HL-60 (cell line): Measurements from ENCODE around the gene SDE2.
"Not testable (repeated sequence)": the region's sequence is repeated elsewhere in the genome, so short reads cannot be mapped to it uniquely, and the experiment has no call there.

ENCODE experiments used
- DNase-seq, 2 experiments: peaks; one replicate each; pipeline ENCODE4 v3.0.0-alpha.2; 2010 to 2020; ENCODE audit warnings: low read depth in 1 of 2, low spot score in 1 of 2
- H3K27ac ChIP-seq: fragments of 250-450 bp; sonication (Bioruptor Pico); replicated peaks from 2 replicates; pipeline ENCODE4 v1.5.1; 2020; ENCODE audit warnings: mild to moderate bottlenecking, moderate library complexity
- H3K27me3 ChIP-seq: fragments of 250-450 bp; sonication (Bioruptor Pico); 2 replicates; pipeline ENCODE4 v1.5.1; 2021; ENCODE audit warnings: mild to moderate bottlenecking, moderate library complexity; ENCODE audit not compliant: insufficient read depth, poor library complexity, severe bottlenecking
- H3K4me3 ChIP-seq: replicated peaks from 2 replicates; pipeline ENCODE4 v1.5.1; 2011; ENCODE audit warnings: mild to moderate bottlenecking, control low read depth, low read length; ENCODE audit not compliant: insufficient read depth
- GABPA ChIP-seq: IDR thresholded peaks from 2 replicates; pipeline ENCODE4 v1.6.1; 2012; ENCODE audit warnings: low read depth
- POLR2AphosphoS5 ChIP-seq: IDR thresholded peaks from 2 replicates; pipeline ENCODE4 v1.6.1; 2012; ENCODE audit warnings: low read depth
- SPI1 ChIP-seq: IDR thresholded peaks from 2 replicates; pipeline ENCODE4 v1.6.1; 2012; ENCODE audit warnings: low read depth, mild to moderate bottlenecking, borderline replicate concordance
- TF ChIP-seq, protein P1 (sequence below): IDR thresholded peaks from 2 replicates; pipeline ENCODE4 v1.6.1; 2012; ENCODE audit warnings: low read depth; ENCODE audit not compliant: insufficient replicate concordance
- TF ChIP-seq, protein P2 (sequence below): IDR thresholded peaks from one replicate; pipeline ENCODE4 v1.5.1; 2011; ENCODE audit warnings: low read length, control low read depth, inconsistent platforms; ENCODE audit not compliant: insufficient read depth

SDE2 gene

DNA sequence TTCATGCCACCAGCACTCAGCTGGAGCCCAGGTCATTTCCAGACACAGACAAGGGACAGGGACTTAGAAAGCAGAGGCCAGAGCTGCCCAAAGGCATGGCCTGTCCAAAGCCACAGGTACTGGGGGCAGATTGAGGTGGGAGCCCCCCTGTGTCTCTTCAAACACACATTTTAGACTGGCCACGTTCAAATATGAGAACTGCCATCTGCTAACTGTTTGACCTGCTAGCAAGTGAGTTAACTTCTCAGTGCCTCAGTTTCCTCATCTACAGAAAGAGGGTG lies 57.3 kb downstream of the SDE2 start:
- no peaks in the 10 kb centered on the region for H3K27me3 ChIP-seq
- H3K4me3 ChIP-seq, result no peak overlapping the region
- H3K27ac ChIP-seq, result no peak overlapping the region
- no peak for DNase-seq
- TF ChIP-seq GABPA (no peak), POLR2AphosphoS5 (no peak), SPI1 (no peak)
- TF ChIP-seq, protein P1, sequence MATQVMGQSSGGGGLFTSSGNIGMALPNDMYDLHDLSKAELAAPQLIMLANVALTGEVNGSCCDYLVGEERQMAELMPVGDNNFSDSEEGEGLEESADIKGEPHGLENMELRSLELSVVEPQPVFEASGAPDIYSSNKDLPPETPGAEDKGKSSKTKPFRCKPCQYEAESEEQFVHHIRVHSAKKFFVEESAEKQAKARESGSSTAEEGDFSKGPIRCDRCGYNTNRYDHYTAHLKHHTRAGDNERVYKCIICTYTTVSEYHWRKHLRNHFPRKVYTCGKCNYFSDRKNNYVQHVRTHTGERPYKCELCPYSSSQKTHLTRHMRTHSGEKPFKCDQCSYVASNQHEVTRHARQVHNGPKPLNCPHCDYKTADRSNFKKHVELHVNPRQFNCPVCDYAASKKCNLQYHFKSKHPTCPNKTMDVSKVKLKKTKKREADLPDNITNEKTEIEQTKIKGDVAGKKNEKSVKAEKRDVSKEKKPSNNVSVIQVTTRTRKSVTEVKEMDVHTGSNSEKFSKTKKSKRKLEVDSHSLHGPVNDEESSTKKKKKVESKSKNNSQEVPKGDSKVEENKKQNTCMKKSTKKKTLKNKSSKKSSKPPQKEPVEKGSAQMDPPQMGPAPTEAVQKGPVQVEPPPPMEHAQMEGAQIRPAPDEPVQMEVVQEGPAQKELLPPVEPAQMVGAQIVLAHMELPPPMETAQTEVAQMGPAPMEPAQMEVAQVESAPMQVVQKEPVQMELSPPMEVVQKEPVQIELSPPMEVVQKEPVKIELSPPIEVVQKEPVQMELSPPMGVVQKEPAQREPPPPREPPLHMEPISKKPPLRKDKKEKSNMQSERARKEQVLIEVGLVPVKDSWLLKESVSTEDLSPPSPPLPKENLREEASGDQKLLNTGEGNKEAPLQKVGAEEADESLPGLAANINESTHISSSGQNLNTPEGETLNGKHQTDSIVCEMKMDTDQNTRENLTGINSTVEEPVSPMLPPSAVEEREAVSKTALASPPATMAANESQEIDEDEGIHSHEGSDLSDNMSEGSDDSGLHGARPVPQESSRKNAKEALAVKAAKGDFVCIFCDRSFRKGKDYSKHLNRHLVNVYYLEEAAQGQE, result no peak
- TF ChIP-seq, protein P2, sequence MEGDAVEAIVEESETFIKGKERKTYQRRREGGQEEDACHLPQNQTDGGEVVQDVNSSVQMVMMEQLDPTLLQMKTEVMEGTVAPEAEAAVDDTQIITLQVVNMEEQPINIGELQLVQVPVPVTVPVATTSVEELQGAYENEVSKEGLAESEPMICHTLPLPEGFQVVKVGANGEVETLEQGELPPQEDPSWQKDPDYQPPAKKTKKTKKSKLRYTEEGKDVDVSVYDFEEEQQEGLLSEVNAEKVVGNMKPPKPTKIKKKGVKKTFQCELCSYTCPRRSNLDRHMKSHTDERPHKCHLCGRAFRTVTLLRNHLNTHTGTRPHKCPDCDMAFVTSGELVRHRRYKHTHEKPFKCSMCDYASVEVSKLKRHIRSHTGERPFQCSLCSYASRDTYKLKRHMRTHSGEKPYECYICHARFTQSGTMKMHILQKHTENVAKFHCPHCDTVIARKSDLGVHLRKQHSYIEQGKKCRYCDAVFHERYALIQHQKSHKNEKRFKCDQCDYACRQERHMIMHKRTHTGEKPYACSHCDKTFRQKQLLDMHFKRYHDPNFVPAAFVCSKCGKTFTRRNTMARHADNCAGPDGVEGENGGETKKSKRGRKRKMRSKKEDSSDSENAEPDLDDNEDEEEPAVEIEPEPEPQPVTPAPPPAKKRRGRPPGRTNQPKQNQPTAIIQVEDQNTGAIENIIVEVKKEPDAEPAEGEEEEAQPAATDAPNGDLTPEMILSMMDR, result no peak

DNA sequence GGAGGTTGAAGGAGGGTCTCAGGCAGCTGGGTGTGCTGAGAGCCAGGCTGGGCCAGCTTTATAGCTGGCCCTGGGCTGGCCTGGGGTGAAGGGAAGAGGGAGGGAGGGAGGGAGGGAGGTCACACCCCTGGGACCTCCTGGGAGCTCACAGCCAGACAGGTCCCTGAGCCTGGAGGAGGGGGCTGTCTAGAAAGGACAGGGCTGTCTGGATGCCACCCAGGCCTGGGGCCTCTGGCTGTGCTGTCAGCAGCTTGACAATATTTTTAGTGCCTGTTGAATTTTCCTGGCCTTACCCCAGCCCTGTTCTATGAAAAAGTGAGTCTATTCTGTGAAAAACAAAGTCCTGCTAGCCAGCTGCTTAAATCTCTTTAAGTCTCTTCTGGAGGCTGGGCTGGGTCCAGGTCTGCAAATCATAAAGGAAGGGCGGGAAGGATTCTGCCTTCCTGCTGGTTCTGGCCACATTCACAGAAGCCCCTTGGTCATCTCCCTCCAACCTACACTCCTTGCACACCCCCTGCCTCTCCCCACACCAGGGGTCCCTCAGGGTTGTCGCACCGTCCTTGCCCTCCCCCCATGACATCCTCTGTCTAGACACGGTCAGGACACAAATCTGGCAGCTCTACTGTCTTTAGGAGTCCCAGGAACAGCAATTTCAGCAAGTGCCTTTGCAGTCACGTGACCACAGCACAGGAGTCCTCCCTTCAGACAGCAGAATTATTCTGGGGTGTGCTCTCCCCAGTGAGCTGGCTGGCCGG lies 57.8 kb downstream of the SDE2 start, which contains the start of gene LEFTY2:
Gene LEFTY2, minus strand, starts transcription at position 34 of the 755 bp plus-strand sequence. CDS start 80 bp downstream, outside the sequence.
- Histone ChIP-seq H3K27ac (no peak within 1 kb of the TSS), H3K27me3 (no peaks in the 10 kb centered on the region), H3K4me3 (no peak within 1 kb of the TSS)
- TF ChIP-seq SPI1, result no peak
- no peak for TF ChIP-seq GABPA
- TF ChIP-seq, protein P1, result no peak
- TF ChIP-seq POLR2AphosphoS5, result no peak
- TF ChIP-seq, protein P2, result no peak
- no peak for DNase-seq

DNA sequence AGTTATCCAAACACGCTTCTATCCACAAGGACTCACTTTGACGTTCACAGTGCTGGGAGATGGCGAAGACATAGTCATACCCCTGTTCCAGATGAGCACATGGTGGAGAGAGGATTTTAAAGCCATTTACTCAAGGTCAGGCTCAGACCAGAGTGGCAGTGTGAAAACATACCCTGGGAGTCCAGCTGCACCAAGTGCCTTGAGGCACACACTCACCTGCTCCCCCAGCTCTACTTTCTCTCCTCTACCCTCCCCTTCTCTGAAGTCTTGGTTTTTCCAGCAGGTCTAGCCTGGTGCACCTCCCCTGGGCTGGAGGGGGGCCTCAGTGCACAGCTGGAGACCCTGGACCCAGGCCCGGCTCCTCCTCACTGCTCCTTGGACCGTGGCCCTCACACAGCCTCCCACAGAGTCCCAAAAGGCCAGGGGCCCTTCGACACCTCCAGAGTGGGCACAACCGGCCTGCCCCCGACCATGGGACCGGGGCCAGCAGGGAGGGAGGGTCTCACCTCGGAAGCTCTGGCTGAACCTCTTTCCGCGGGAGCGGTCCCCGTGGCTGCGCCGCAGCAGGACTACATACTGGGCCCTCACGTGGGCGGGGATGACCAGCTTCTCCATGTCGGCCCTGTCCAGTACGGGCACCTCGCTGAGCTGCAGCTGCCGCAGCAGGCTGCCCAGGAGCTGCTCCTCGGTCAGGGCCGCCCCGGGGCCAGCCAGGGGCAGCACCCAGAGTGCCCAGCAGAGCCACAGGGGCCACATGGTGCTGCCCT lies 58.6 kb downstream of the SDE2 start:
- Histone ChIP-seq H3K4me3 (no peak overlapping the region), H3K27me3 (no peaks in the 10 kb centered on the region), H3K27ac (no peak overlapping the region)
- DNase-seq, result no peak
- no peak for TF ChIP-seq POLR2AphosphoS5
- TF ChIP-seq SPI1, result no peak
- TF ChIP-seq, protein P2, result no peak
- TF ChIP-seq, protein P1, result no peak
- TF ChIP-seq GABPA, result no peak

DNA sequence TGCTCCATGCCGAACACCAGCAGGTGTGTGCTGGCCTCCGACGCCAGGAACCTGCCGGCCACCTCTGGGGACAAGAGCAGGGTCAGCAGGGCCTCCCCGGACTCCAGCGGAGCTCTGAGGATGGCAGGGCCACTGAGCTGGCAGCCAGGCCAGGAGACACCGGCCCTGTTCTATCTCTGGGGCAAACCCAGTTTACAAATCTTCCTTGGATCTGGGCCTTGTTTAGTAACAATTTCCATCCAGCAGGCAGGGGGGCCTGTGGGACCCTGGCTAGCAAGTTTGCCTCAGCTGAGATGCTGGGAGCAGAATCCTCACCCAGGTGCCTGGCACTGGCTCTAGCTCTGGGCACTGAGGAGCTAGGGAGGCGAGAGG lies 59.2 kb downstream of the SDE2 start:
- not testable (repeated sequence) for H3K4me3 ChIP-seq, DNase-seq, H3K27ac ChIP-seq, H3K27me3 ChIP-seq

DNA sequence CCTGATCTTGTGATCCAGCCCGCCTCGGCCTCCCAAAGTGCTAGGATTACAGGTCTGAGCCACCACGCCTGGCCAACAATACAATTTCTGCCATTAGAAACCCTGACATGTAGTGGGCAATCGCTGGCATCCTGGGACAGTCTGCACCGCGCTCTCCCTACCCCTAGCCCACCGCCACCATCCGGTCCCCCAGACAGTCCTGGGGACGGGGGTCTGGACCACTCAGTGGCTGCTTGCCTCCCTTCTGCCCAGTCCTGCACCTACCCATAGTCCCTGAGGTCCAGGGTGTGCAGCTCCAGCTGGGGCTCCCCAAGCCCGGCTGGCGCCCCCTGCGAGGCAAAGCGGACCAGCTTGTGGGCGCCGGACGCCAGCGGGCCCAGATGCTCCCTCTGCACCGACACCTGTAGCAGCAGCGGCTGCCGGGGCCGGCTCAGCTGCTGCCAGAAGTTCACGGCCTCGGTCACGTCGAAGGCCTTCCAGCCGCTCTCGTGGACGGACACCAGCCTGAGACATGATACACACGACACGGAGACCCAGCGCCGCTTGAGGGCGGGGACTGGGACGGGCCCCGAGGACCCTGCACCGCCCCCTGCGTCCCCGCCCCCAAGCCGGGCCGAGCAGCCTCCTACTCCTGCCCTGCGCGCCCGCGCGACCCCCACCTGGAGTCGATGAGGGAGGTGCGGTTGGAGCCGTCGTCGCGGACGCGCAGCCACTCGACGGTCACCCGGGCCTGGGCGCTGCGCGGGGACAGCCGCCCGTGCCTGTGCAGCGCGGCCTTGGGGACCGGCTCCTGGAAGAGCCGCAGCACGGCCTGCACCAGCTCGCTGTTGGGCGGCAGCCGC lies 59.8 kb downstream of the SDE2 start:
- H3K27me3 ChIP-seq, H3K27ac ChIP-seq, H3K4me3 ChIP-seq, DNase-seq: not testable (repeated sequence)
